ENCODE results near the gene ZNF891. TPM values are rescaled to one million over a fixed set of nuclear protein-coding genes. Genes with fewer than 3 reads are reported as not detected.

Gene ZNF891
- 1 to 10 TPM; 2.4 to 7.9 (median 6.6) TPM for total RNA-seq
- under 1 TPM; 0.56 to 0.89 TPM for polyA plus RNA-seq
- 59.9 reads per million, percentile 75 among the genes with 10 or more reads in this experiment for total RNA-seq

- Histone ChIP-seq H3K27me3 (ENCODE audit: control insufficient read depth in 2 of 2, insufficient read depth in 2 of 2, low read length in 2 of 2) (no peaks in the 10 kb centered on the region), H3K4me1 (ENCODE audit: control insufficient read depth in 2 of 2, insufficient read depth in 2 of 2, low read length in 2 of 2) (peaks cover 0 to 7% of the 10 kb centered on the region in 2 donors), H3K36me3 (ENCODE audit: control insufficient read depth in 2 of 3, insufficient read depth in 3 of 3, low read length in 3 of 3) (peaks cover 3 to 48% (median 3%) of the 10 kb centered on the region in 3 experiments), H3K27ac (ENCODE audit: low read depth, low read length) (peak within 1 kb of the TSS; percentile 98), H3K9me3 (ENCODE audit: control insufficient read depth in 2 of 3, low read length in 3 of 3) (peaks cover 5 to 68% (median 14%) of the 10 kb centered on the region in 3 experiments), H3K4me3 (ENCODE audit: low read length) (peak within 1 kb of the TSS; percentile 62)
- CTCF ChIA-PET = no interaction called here
- DNase-seq (peak; percentile 96 to 99 (median 98)), ATAC-seq (peak; percentile 93)
- peaks cover 22 to 68% (median 65%) of the 10 kb centered on the region in 5 donors for H3K36me3 Mint-ChIP-seq
- POLR2A ChIA-PET = interaction anchor here (0.6 to 3.4 kb wide), 10 partner anchors 10 to 355 kb away, joined by 3 to 23 read pairs (median 4); partner anchors contain the start of genes ZNF140, ZNF26 and ZNF84
- H3K4me1 Mint-ChIP-seq = peaks cover 15 to 51% (median 27%) of the 10 kb centered on the region in 7 donors
- peaks cover 14 to 100% (median 60%) of the 10 kb centered on the region in 11 donors for H3K9me3 Mint-ChIP-seq
- intact Hi-C loops (cut with micrococcal nuclease) = loop anchor here (1.0 to 5.0 kb wide), 11 partner anchors 50 to 368 kb away; partner anchors contain the start of genes CHFR (in 2 of the 2), ZNF140 (in 2 of the 2), ZNF26 (in 2 of the 2) and ZNF268 (in 2 of the 2)
- no peaks in the 10 kb centered on the region for H3K27me3 Mint-ChIP-seq
- H3K27ac Mint-ChIP-seq = peak within 1 kb of the TSS; percentile 97 to 100 (median 99)
- H3K4me3 Mint-ChIP-seq = peak within 1 kb of the TSS; percentile 90 to 99 (median 94)
Observed at GRCh38 chr12:133130038-133130807, at the start of gene ZNF891, which contains the start of gene ZNF10. ZNF891 (minus strand) TSS chr12:133130274; CDS start chr12:133121918, 8,356 bp downstream. ZNF10 (plus strand) TSS chr12:133130627; CDS start chr12:133144493, 13,866 bp downstream.

DNA sequence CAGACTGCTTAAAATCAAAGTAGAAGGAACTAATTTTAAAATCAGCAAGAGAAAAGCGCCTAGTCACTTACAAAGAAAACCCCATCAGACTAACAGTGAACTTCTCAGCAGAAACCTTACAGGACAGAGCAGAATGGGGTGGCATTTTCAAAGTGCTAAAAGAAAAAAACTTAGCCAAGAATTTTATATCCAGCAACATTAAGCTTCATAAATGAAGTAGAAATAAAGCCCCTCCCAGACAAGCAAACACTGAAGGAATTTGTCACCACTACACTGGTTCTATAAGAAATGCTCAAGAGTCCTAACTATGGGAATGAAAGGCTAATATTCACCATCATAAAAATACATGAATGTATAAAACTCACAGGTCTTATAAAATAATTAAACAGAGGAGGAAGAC lies 44.8 kb upstream of the ZNF891 start:
- intact Hi-C loops (cut with micrococcal nuclease) = no loop called here
- Histone ChIP-seq H3K36me3 (ENCODE audit: control insufficient read depth in 2 of 3, insufficient read depth in 3 of 3, low read length in 3 of 3) (no peaks in the 10 kb centered on the region), H3K27ac (ENCODE audit: low read depth, low read length) (no peak overlapping the region), H3K4me1 (ENCODE audit: control insufficient read depth in 2 of 2, insufficient read depth in 2 of 2, low read length in 2 of 2) (no peaks in the 10 kb centered on the region), H3K4me3 (ENCODE audit: low read length) (no peak overlapping the region), H3K9me3 (ENCODE audit: control insufficient read depth in 2 of 3, low read length in 3 of 3) (peaks cover 0 to 48% (median 0%) of the 10 kb centered on the region in 3 experiments), H3K27me3 (ENCODE audit: control insufficient read depth in 2 of 2, insufficient read depth in 2 of 2, low read length in 2 of 2) (no peaks in the 10 kb centered on the region)
- POLR2A ChIA-PET = no interaction called here
- H3K27ac Mint-ChIP-seq = no peak overlapping the region
- H3K9me3 Mint-ChIP-seq = peaks cover 15 to 92% (median 47%) of the 10 kb centered on the region in 11 donors
- H3K27me3 Mint-ChIP-seq = no peaks in the 10 kb centered on the region
- peaks cover 4 to 37% (median 22%) of the 10 kb centered on the region in 5 donors for H3K36me3 Mint-ChIP-seq
- DNase-seq (no peak), ATAC-seq (no peak)
- H3K4me1 Mint-ChIP-seq = no peaks in the 10 kb centered on the region
- CTCF ChIA-PET = no interaction called here
- H3K4me3 Mint-ChIP-seq = no peak overlapping the region

GRCh38 chr12:133172491-133172890 lies 42.4 kb upstream of the ZNF891 start:
- no peak overlapping the region for H3K27ac ChIP-seq (ENCODE audit: low read depth, low read length)
- H3K4me3 ChIP-seq (ENCODE audit: low read length) = no peak overlapping the region
- CTCF ChIA-PET = interaction anchor here (0.6 kb wide), 1 partner anchor 94 kb away, joined by 3 read pairs; no protein-coding TSS in a partner anchor
- no peaks in the 10 kb centered on the region for H3K4me1 Mint-ChIP-seq
- H3K27ac Mint-ChIP-seq = no peak overlapping the region
- POLR2A ChIA-PET = no interaction called here
- H3K27me3 ChIP-seq (ENCODE audit: control insufficient read depth in 2 of 2, insufficient read depth in 2 of 2, low read length in 2 of 2) = no peaks in the 10 kb centered on the region
- H3K36me3 Mint-ChIP-seq = peaks cover 0 to 37% (median 18%) of the 10 kb centered on the region in 5 donors
- no peaks in the 10 kb centered on the region for H3K27me3 Mint-ChIP-seq
- H3K36me3 ChIP-seq (ENCODE audit: control insufficient read depth in 2 of 3, insufficient read depth in 3 of 3, low read length in 3 of 3) = no peaks in the 10 kb centered on the region
- no peak for DNase-seq
- no peak for ATAC-seq
- no peaks in the 10 kb centered on the region for H3K4me1 ChIP-seq (ENCODE audit: control insufficient read depth in 2 of 2, insufficient read depth in 2 of 2, low read length in 2 of 2)
- intact Hi-C loops (cut with micrococcal nuclease) = no loop called here
- H3K4me3 Mint-ChIP-seq = no peak overlapping the region
- peaks cover 12 to 96% (median 52%) of the 10 kb centered on the region in 11 donors for H3K9me3 Mint-ChIP-seq
- H3K9me3 ChIP-seq (ENCODE audit: control insufficient read depth in 2 of 3, low read length in 3 of 3) = peaks cover 0 to 55% (median 0%) of the 10 kb centered on the region in 3 experiments

GRCh38 chr12:133165776-133166175 lies 35.7 kb upstream of the ZNF891 start:
- intact Hi-C loops (cut with micrococcal nuclease) = no loop called here
- no peaks in the 10 kb centered on the region for H3K4me1 ChIP-seq (ENCODE audit: control insufficient read depth in 2 of 2, insufficient read depth in 2 of 2, low read length in 2 of 2)
- CTCF ChIA-PET = no interaction called here
- no peaks in the 10 kb centered on the region for H3K4me1 Mint-ChIP-seq
- POLR2A ChIA-PET = no interaction called here
- peaks cover 0 to 56% (median 0%) of the 10 kb centered on the region in 3 experiments for H3K9me3 ChIP-seq (ENCODE audit: control insufficient read depth in 2 of 3, low read length in 3 of 3)
- H3K36me3 ChIP-seq (ENCODE audit: control insufficient read depth in 2 of 3, insufficient read depth in 3 of 3, low read length in 3 of 3) = no peaks in the 10 kb centered on the region
- no peak overlapping the region for H3K27ac Mint-ChIP-seq
- no peaks in the 10 kb centered on the region for H3K27me3 Mint-ChIP-seq
- no peaks in the 10 kb centered on the region for H3K27me3 ChIP-seq (ENCODE audit: control insufficient read depth in 2 of 2, insufficient read depth in 2 of 2, low read length in 2 of 2)
- no peak overlapping the region for H3K27ac ChIP-seq (ENCODE audit: low read depth, low read length)
- H3K4me3 Mint-ChIP-seq = no peak overlapping the region
- H3K4me3 ChIP-seq (ENCODE audit: low read length) = no peak overlapping the region
- ATAC-seq = no peak
- H3K36me3 Mint-ChIP-seq = peaks cover 0 to 26% (median 14%) of the 10 kb centered on the region in 5 donors
- H3K9me3 Mint-ChIP-seq = peaks cover 7 to 97% (median 52%) of the 10 kb centered on the region in 11 donors
- no peak for DNase-seq

DNA sequence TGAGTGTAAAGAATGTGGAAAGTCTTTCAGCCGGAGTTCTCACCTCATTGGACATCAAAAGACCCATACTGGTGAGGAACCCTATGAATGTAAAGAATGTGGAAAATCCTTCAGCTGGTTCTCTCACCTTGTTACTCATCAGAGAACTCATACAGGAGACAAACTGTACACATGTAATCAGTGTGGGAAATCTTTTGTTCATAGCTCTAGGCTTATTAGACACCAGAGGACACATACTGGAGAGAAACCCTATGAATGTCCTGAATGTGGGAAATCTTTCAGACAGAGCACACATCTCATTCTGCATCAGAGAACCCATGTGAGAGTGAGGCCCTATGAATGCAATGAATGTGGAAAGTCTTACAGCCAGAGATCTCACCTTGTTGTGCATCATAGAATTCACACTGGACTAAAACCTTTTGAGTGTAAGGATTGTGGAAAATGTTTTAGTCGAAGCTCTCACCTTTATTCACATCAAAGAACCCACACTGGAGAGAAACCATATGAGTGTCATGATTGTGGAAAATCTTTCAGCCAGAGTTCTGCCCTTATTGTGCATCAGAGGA lies 26.1 kb upstream of the ZNF891 start:
- CTCF ChIA-PET = no interaction called here
- peak overlapping the region; percentile 3 for H3K4me3 ChIP-seq (ENCODE audit: low read length)
- intact Hi-C loops (cut with micrococcal nuclease) = no loop called here
- H3K9me3 ChIP-seq (ENCODE audit: control insufficient read depth in 2 of 3, low read length in 3 of 3) = peaks cover 28 to 93% (median 56%) of the 10 kb centered on the region in 3 experiments
- H3K4me1 ChIP-seq (ENCODE audit: control insufficient read depth in 2 of 2, insufficient read depth in 2 of 2, low read length in 2 of 2) = no peaks in the 10 kb centered on the region
- H3K27ac ChIP-seq (ENCODE audit: low read depth, low read length) = no peak overlapping the region
- Mint-ChIP-seq H3K27ac (no peak overlapping the region), H3K27me3 (no peaks in the 10 kb centered on the region), H3K36me3 (peaks cover 61 to 91% (median 77%) of the 10 kb centered on the region in 5 donors), H3K9me3 (peaks cover 7 to 100% (median 88%) of the 10 kb centered on the region in 11 donors), H3K4me1 (peaks cover 0 to 1% (median 0%) of the 10 kb centered on the region in 7 donors), H3K4me3 (no peak overlapping the region)
- H3K27me3 ChIP-seq (ENCODE audit: control insufficient read depth in 2 of 2, insufficient read depth in 2 of 2, low read length in 2 of 2) = no peaks in the 10 kb centered on the region
- H3K36me3 ChIP-seq (ENCODE audit: control insufficient read depth in 2 of 3, insufficient read depth in 3 of 3, low read length in 3 of 3) = peaks cover 21 to 61% (median 27%) of the 10 kb centered on the region in 3 experiments
- ATAC-seq (no peak), DNase-seq (no peak)
- POLR2A ChIA-PET = interaction anchor here (0.8 kb wide), 1 partner anchor 25 kb away, joined by 4 read pairs; the partner anchor contains the start of genes ZNF10 and ZNF891

DNA sequence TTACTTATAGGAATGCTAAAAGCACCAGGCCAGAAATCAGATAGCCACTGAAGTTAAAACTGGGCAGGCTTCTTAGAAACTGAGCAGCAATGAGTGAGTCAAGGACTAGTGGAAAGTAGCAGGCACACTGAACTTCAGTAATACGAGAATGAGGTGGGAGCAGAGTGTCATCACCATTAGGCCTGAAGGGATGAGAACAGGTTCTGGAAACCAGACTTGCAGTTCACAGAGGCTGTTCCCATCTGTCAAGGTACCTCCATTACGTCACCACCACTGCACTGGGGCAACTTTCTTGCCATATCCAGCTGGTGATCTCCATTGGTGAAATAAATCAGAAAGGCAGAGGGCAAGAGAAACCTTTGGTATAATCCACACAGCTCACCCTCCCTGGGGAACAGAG lies 15.9 kb upstream of the ZNF891 start:
- no peak overlapping the region for H3K4me3 ChIP-seq (ENCODE audit: low read length)
- ChIA-PET POLR2A (no interaction called here), CTCF (interaction anchor here (0.5 kb wide), 1 partner anchor 8 kb away, joined by 4 read pairs; no protein-coding TSS in a partner anchor)
- no peak overlapping the region for H3K27ac ChIP-seq (ENCODE audit: low read depth, low read length)
- Mint-ChIP-seq H3K4me1 (no peaks in the 10 kb centered on the region), H3K27me3 (no peaks in the 10 kb centered on the region), H3K27ac (no peak overlapping the region), H3K4me3 (no peak overlapping the region), H3K9me3 (peaks cover 15 to 96% (median 63%) of the 10 kb centered on the region in 11 donors), H3K36me3 (peaks cover 58 to 89% (median 82%) of the 10 kb centered on the region in 5 donors)
- DNase-seq = no peak
- intact Hi-C loops (cut with micrococcal nuclease) = no loop called here
- H3K9me3 ChIP-seq (ENCODE audit: control insufficient read depth in 2 of 3, low read length in 3 of 3) = peaks cover 0 to 91% (median 21%) of the 10 kb centered on the region in 3 experiments
- no peaks in the 10 kb centered on the region for H3K27me3 ChIP-seq (ENCODE audit: control insufficient read depth in 2 of 2, insufficient read depth in 2 of 2, low read length in 2 of 2)
- no peaks in the 10 kb centered on the region for H3K4me1 ChIP-seq (ENCODE audit: control insufficient read depth in 2 of 2, insufficient read depth in 2 of 2, low read length in 2 of 2)
- H3K36me3 ChIP-seq (ENCODE audit: control insufficient read depth in 2 of 3, insufficient read depth in 3 of 3, low read length in 3 of 3) = peaks cover 0 to 73% (median 8%) of the 10 kb centered on the region in 3 experiments
- no peak for ATAC-seq
